Left lung (tissue), 10 donors: Measurements from ENCODE around the gene KCNT1. TPM values are rescaled to one million over a fixed set of nuclear protein-coding genes. Genes with fewer than 3 reads are reported as not detected.

Experiments used
- ATAC-seq: fragments of 200-7000 bp; cut with Tn5 transposase; one replicate; pipeline ENCODE4 v1.9.1; 2020; ENCODE audit warnings: moderate library complexity
- DNase-seq, 4 donors: peaks; one replicate each; pipeline ENCODE4 v3.0.0-alpha.2; 2013 to 2020
- H3K27ac ChIP-seq, 2 donors: fragments of 200-600 bp; sonication (generic) in 1 of 2; one replicate each; pipeline versions ENCODE4 v1.5.0 to v1.8.0; 2020 to 2021
- H3K27me3 ChIP-seq, 2 donors: fragments of 200-600 bp; sonication (generic) in 1 of 2; one replicate each; pipeline versions ENCODE4 v1.5.0 to v1.8.0; 2020 to 2021
- H3K36me3 ChIP-seq, 2 donors: fragments of 200-600 bp; sonication (generic) in 1 of 2; one replicate each; pipeline versions ENCODE4 v1.5.0 to v1.8.0; 2020 to 2021
- H3K4me1 ChIP-seq, 2 donors: fragments of 200-600 bp; one replicate each; pipeline ENCODE4 v1.8.0; 2021
- H3K4me3 ChIP-seq, 2 donors: fragments of 200-600 bp; sonication (generic) in 1 of 2; one replicate each; pipeline versions ENCODE4 v1.5.0 to v1.8.0; 2020 to 2021; ENCODE audit warnings: mild to moderate bottlenecking in 1 of 2
- H3K9me3 ChIP-seq, 2 donors: fragments of 200-600 bp; sonication (generic) in 1 of 2; one replicate each; pipeline versions ENCODE4 v1.5.0 to v1.8.0; 2020 to 2021
- intact Hi-C, 2 donors: fragments of 100-400 bp; cut with DNase I; formaldehyde crosslinking; loops; one replicate each; pipeline versions ENCODE4 v1.11.2 to v1.14.2; 2022
- polyA plus RNA-seq, 6 donors: library from polyadenylated mRNA; unstranded; fragments of 120-200 nt; gene quantifications; one replicate each; pipeline ENCODE4 v1.2.1, GENCODE V29; 2013; ENCODE audit not compliant: insufficient read length in 6 of 6
- total RNA-seq, 2 donors: library from RNA; stranded (reverse); fragmentation: NEBNext Ultra II Directional; extraction: Animal tissue kit (Norgen Biotek cat#: 25700); gene quantifications; one replicate each; pipeline ENCODE4 v1.2.1, GENCODE V29; 2021
- TF ChIP-seq, protein P1 (sequence below), 2 donors: fragments of 200-600 bp; sonication (generic) in 1 of 2; IDR thresholded peaks; one replicate each; pipeline versions ENCODE4 v1.5.0 to v1.8.0; 2021; ENCODE audit warnings: antibody characterized with exemption in 2 of 2
- donor health status: DM: no; HTN: yes; CAD: no.
- donor health status: DM: no; HTN: no; CAD: no.

The KCNT1 gene
- total and polyA plus RNA-seq, 8 donors: 0.26 to 0.89 (median 0.41) TPM

DNA sequence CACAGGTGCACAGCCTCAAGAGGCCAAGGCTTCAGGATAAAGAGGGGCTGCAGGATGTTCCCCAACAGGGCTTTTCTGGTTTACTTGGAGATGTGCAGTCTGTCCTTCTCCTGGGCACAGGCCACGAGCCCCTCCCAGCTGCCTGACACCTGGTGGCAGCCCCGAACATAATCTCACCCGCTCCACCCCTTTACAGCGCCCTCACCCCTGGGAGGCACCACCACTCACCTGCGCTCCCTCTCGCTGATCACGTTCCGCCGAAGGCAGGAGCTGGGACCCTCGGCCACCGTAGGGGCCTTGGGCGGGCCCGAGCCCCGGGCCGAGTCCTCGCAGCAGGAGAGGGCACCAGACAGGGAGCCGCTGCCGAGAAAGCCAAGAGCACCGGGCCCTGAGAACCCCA lies 3.2 kb upstream of the KCNT1 start:
- Histone ChIP-seq H3K9me3 (no peaks in the 10 kb centered on the region), H3K4me1 (peaks cover 0 to 11% of the 10 kb centered on the region in 2 donors), H3K4me3 (no peak overlapping the region), H3K36me3 (no peaks in the 10 kb centered on the region), H3K27ac (no peak overlapping the region), H3K27me3 (peaks cover 3 to 85% of the 10 kb centered on the region in 2 donors)
- intact Hi-C loops: no loop called here
- ATAC-seq (no peak), DNase-seq (no peak)
- TF ChIP-seq, protein P1, sequence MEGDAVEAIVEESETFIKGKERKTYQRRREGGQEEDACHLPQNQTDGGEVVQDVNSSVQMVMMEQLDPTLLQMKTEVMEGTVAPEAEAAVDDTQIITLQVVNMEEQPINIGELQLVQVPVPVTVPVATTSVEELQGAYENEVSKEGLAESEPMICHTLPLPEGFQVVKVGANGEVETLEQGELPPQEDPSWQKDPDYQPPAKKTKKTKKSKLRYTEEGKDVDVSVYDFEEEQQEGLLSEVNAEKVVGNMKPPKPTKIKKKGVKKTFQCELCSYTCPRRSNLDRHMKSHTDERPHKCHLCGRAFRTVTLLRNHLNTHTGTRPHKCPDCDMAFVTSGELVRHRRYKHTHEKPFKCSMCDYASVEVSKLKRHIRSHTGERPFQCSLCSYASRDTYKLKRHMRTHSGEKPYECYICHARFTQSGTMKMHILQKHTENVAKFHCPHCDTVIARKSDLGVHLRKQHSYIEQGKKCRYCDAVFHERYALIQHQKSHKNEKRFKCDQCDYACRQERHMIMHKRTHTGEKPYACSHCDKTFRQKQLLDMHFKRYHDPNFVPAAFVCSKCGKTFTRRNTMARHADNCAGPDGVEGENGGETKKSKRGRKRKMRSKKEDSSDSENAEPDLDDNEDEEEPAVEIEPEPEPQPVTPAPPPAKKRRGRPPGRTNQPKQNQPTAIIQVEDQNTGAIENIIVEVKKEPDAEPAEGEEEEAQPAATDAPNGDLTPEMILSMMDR (IDR thresholded peaks at IDR 0.05): no peak

DNA sequence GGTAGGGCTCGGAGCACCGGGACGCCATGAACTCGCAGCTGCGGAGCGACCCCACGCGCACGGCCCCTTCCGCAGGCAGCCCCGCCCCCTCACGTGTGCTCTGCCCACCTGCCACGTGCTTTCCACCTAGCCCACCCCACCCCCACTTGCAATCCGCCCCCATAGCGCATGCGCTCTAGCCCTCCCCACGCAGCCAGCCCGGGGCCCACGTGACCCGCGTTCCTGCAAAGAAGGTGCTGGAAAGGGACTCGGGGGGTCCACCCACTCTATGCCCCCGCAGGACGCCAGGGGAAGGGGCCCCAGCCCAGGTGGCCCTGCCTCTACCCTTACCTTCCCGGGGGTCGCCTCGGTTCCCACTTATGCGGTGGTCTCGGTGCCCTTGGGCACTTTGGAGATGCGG lies 2.5 kb upstream of the KCNT1 start, which contains the start of gene SOHLH1:
SOHLH1 (minus strand) TSS at position 42 of the 400 bp plus-strand sequence; CDS start at position 28, 14 bp downstream.
- no peak within 1 kb of the TSS for H3K4me3 ChIP-seq
- TF ChIP-seq, protein P1 (IDR thresholded peaks at IDR 0.05): no peak
- intact Hi-C loops: no loop called here
- H3K27me3 ChIP-seq: peaks cover 3 to 85% of the 10 kb centered on the region in 2 donors
- no peak for ATAC-seq
- peaks cover 0 to 11% of the 10 kb centered on the region in 2 donors for H3K4me1 ChIP-seq
- H3K9me3 ChIP-seq: no peaks in the 10 kb centered on the region
- no peak for DNase-seq
- no peaks in the 10 kb centered on the region for H3K36me3 ChIP-seq
- H3K27ac ChIP-seq: no peak within 1 kb of the TSS

DNA sequence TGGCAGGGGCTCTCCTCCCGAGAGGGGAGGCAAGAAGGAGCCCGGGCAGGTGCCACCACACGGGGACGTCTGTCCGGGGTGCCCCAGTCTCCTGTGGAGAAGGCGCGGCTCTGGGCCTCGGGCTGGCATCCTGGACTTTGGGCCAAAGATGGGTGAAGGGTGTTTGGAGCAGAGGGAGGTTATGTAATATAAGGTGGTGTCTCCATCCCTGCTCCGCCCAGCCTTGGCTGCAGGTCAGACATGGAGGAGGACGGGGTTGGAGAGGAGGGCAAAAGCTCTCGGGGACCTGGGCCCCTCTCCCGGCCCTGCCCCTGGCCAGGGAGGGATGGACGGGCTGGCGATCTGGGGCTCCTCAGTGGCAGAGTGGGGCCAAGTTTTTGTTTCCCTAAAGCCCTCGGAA lies 1.5 kb upstream of the KCNT1 start:
- no peak for ATAC-seq
- Histone ChIP-seq H3K4me3 (no peak overlapping the region), H3K4me1 (peaks cover 0 to 11% of the 10 kb centered on the region in 2 donors), H3K36me3 (no peaks in the 10 kb centered on the region), H3K27ac (no peak overlapping the region), H3K27me3 (peaks cover 3 to 85% of the 10 kb centered on the region in 2 donors), H3K9me3 (no peaks in the 10 kb centered on the region)
- intact Hi-C loops: no loop called here
- no peak for DNase-seq
- TF ChIP-seq, protein P1 (IDR thresholded peaks at IDR 0.05): no peak

DNA sequence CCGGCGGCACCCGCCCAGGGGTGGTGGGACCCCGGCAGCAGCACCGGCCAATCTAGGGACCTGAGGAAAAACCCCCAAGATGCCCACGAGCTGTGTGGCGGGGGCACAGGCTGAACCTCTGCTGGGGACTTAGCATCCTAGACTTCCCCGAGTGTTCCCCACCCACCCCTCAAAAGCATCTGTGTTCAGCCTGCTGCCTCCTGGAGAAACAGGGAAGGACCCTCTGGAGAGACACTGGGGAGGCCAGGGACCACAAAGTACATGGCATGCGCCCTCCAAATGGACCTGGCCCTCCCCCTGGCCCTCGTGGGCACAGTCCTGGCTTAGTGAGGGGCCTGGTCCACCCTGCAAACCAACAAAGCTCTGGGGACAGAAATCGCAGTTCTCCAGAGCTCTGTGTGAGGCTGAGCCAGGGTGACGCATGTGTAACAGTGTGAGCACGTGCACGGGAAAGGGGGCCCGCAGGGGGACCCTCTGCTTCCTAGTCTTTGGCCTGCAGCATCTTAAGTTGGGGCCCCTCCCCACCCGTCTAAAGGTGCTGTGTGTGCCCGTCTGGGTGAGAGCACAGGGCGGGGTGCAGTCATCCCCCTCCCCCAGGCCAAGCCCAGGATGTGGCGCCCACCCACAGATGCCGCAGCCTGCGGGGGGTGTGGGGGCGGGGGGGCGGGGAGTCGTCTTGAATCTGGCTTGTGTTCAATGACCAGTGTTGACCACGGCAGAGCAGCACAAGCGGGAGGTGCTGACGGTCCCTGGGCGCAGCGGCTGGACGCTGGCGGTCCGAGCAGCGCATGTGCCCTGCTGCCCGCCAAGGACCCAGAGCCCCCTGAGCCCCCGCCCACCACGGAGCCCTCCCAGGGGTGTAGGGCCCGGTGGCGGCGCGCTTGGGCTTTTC lies 672 bp upstream of the KCNT1 start:
- Histone ChIP-seq H3K27me3 (peaks cover 3 to 85% of the 10 kb centered on the region in 2 donors), H3K27ac (no peak overlapping the region), H3K36me3 (no peaks in the 10 kb centered on the region), H3K9me3 (no peaks in the 10 kb centered on the region), H3K4me1 (peaks cover 0 to 11% of the 10 kb centered on the region in 2 donors), H3K4me3 (no peak overlapping the region)
- ATAC-seq: no peak
- intact Hi-C loops: no loop called here
- DNase-seq: peak in 1 of 4 donors; percentile 24
- TF ChIP-seq, protein P1 (IDR thresholded peaks at IDR 0.05): no peak

DNA sequence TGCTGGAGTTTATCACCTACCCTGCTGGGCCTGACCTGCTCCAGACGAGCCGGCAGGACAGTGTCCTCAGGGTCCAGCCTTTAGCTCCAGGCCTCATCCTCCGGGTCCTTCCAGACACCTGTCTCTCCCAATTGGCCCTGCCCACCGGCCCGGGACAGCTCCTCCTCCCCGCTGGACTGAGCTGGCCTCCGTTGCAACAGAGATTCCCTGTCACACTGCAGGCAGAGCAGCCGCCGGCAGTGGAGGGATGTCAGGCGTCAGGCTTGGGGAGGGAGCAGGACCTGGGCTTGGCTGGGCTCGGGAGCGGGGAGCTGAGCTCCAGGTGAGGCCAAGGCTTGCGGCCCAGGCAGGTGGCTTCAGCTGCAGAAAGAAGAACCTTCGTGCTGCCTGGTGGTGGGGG lies 1.7 kb downstream of the KCNT1 start:
- Histone ChIP-seq H3K9me3 (no peaks in the 10 kb centered on the region), H3K27ac (no peak overlapping the region), H3K27me3 (peaks cover 3 to 97% of the 10 kb centered on the region in 2 donors), H3K4me3 (no peak overlapping the region), H3K4me1 (peaks cover 0 to 11% of the 10 kb centered on the region in 2 donors), H3K36me3 (no peaks in the 10 kb centered on the region)
- intact Hi-C loops: no loop called here
- ATAC-seq (no peak), DNase-seq (no peak)
- TF ChIP-seq, protein P1 (IDR thresholded peaks at IDR 0.05): no peak
